NCI-H1105 (cell line): ENCODE data around the gene KCNIP1.

Experiments used
- DNase-seq: peaks from one replicate; lab custom pipeline; 2025; lab: John Stamatoyannopoulos, UW

The KCNIP1 gene

GRCh38 chr5:170628691-170629565, 125.1 kb downstream of the KCNIP1 start:
- DNase-seq = no peak

- no peak for DNase-seq
Observed at GRCh38 chr5:170629566-170630175, 125.9 kb downstream of the KCNIP1 start.

GRCh38 chr5:170630226-170630625, 126.4 kb downstream of the KCNIP1 start:
- no peak for DNase-seq

GRCh38 chr5:170630711-170631141, 126.9 kb downstream of the KCNIP1 start:
- no peak for DNase-seq

- no peak for DNase-seq
Observed at GRCh38 chr5:170631466-170632195, 127.8 kb downstream of the KCNIP1 start.

GRCh38 chr5:170632266-170632984, 128.6 kb downstream of the KCNIP1 start:
- DNase-seq = no peak

GRCh38 chr5:170632985-170633234, 129.1 kb downstream of the KCNIP1 start:
- peak; percentile 36 for DNase-seq

GRCh38 chr5:170633235-170634081, 129.6 kb downstream of the KCNIP1 start:
- DNase-seq = no peak

GRCh38 chr5:170634256-170634990, 130.6 kb downstream of the KCNIP1 start:
- no peak for DNase-seq

- no peak for DNase-seq
Observed at GRCh38 chr5:170635706-170636105, 131.9 kb downstream of the KCNIP1 start.

GRCh38 chr5:170636206-170636605, 132.4 kb downstream of the KCNIP1 start:
- DNase-seq = no peak

- no peak for DNase-seq
Observed at GRCh38 chr5:170636801-170637477, 133.1 kb downstream of the KCNIP1 start.

GRCh38 chr5:170638051-170638450, 134.2 kb downstream of the KCNIP1 start:
- no peak for DNase-seq

GRCh38 chr5:170638454-170639220, 134.8 kb downstream of the KCNIP1 start:
- DNase-seq = peak; percentile 17

GRCh38 chr5:170639221-170639925, 135.6 kb downstream of the KCNIP1 start:
- DNase-seq = no peak

GRCh38 chr5:170640731-170641588, 137.1 kb downstream of the KCNIP1 start:
- no peak for DNase-seq

GRCh38 chr5:170641589-170642031, 137.8 kb downstream of the KCNIP1 start:
- no peak for DNase-seq
